Activated CD8-positive, alpha-beta memory T cell treated with anti-CD3 and anti-CD28 coated beads, Interleukin-2, amount 10 ng/mL, durations not matched to agents 7 days and 5 days (primary cell): Measurements from ENCODE around the gene PTGER3. TPM values are rescaled to one million over a fixed set of nuclear protein-coding genes. Genes with fewer than 3 reads are reported as not detected.

ENCODE experiments used
- ATAC-seq: fragments of 150-1000 bp; cut with Tn5 transposase; one replicate; pipeline ENCODE4 v1.10.0; 2021; ENCODE audit warnings: moderate library complexity
- CTCF ChIA-PET: fragments of 350-600 bp; sonication (Branson Sonifier 250); formaldehyde crosslinking; loops from one replicate; lab custom pipeline; 2021; ENCODE audit warnings: antibody characterized with exemption; lab: Charles Lee
- DNase-seq: peaks from one replicate; pipeline ENCODE4 v3.0.0-alpha.2; 2020
- H3K27ac Mint-ChIP-seq: one replicate; pipeline ENCODE4 v1.8.0; 2021; ENCODE audit warnings: mild to moderate bottlenecking, mixed read lengths
- H3K27me3 Mint-ChIP-seq: one replicate; pipeline ENCODE4 v1.8.0; 2021; ENCODE audit warnings: mixed read lengths
- H3K36me3 Mint-ChIP-seq: one replicate; pipeline ENCODE4 v1.8.0; 2021; ENCODE audit warnings: mild to moderate bottlenecking, mixed read lengths
- H3K4me1 Mint-ChIP-seq: one replicate; pipeline ENCODE4 v1.8.0; 2021; ENCODE audit warnings: mixed read lengths
- H3K4me3 Mint-ChIP-seq: one replicate; pipeline ENCODE4 v1.8.0; 2021; ENCODE audit warnings: mild to moderate bottlenecking, moderate library complexity, mixed read lengths
- H3K9me3 Mint-ChIP-seq: one replicate; pipeline ENCODE4 v1.8.0; 2022; ENCODE audit warnings: low read depth, mixed read lengths
- total RNA-seq, 2 experiments: library from RNA; stranded (reverse); gene quantifications; one replicate each; pipeline ENCODE4 v1.2.3, GENCODE V29; 2021

The PTGER3 gene
- total RNA-seq: under 1 TPM; 0.06 to 0.80 TPM

GRCh38 chr1:71047635-71048607 is at the start of gene PTGER3:
Gene PTGER3, minus strand, starts transcription at chr1:71047816. Its CDS starts 239 bp downstream, at chr1:71047577.
- CTCF ChIA-PET: interaction anchor here (1.0 to 1.4 kb wide), 4 partner anchors 15 to 520 kb away, joined by 3 read pairs; partner anchors contain the start of gene ZRANB2
- Mint-ChIP-seq H3K4me3 (peak within 1 kb of the TSS; percentile 71), H3K4me1 (peaks cover 17% of the 10 kb centered on the region), H3K27me3 (peaks cover 59% of the 10 kb centered on the region), H3K36me3 (no peaks in the 10 kb centered on the region), H3K27ac (no peak within 1 kb of the TSS), H3K9me3 (no peaks in the 10 kb centered on the region)
- ATAC-seq (peak; percentile 75), DNase-seq (peak; percentile 68)

DNA sequence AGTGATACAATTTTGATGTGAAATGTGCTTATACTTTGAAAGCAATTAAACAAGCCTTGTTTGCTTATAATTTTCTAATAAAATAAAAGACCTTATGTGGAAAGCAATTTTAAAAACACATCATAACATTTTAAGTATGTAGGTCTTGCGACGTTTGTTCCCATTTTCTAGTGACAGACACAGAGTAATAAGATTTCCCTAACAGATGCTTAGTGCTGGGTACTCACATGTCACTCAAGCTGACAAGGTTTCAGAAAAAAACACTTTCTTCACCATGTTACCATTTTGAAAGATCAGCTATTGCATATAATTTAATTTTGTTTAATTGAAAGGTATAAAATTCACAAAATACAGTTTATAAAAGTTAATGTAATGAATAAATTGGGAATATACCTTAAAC is 47.3 kb upstream of the PTGER3 start:
- ATAC-seq: no peak
- CTCF ChIA-PET: interaction anchor here (1.2 kb wide), 1 partner anchor 12 kb away, joined by 3 read pairs; no protein-coding TSS in a partner anchor

DNA sequence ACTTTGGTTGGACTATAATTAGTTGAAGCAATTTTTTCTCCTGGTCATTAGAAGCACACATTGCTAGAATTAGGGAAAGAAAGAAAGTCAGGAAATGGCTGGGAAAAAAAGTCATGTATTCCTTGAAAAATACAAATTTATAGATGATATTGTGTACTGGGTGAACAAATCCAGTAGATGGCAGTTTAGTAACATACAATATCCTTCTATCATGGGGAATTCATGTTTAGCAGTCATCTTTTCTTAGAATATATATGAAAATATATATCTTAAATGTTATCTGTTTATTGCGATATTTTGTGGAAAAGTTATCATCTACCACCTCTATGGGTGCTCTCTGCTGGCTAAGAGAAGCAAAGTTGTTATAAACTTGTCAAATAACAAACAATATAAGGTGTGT is 46.3 kb upstream of the PTGER3 start:
- H3K4me1 Mint-ChIP-seq: no peaks in the 10 kb centered on the region
- DNase-seq (no peak), ATAC-seq (no peak)
- peaks cover 12% of the 10 kb centered on the region for H3K27me3 Mint-ChIP-seq
- no peak overlapping the region for H3K27ac Mint-ChIP-seq
- CTCF ChIA-PET: no interaction called here
- no peaks in the 10 kb centered on the region for H3K9me3 Mint-ChIP-seq
- no peak overlapping the region for H3K4me3 Mint-ChIP-seq
- no peaks in the 10 kb centered on the region for H3K36me3 Mint-ChIP-seq

More for the DNA sequence above, 47.3 kb upstream of the PTGER3 start:
- Mint-ChIP-seq H3K9me3 (no peaks in the 10 kb centered on the region), H3K4me3 (no peak overlapping the region), H3K36me3 (no peaks in the 10 kb centered on the region), H3K27ac (no peak overlapping the region), H3K4me1 (no peaks in the 10 kb centered on the region), H3K27me3 (peaks cover 12% of the 10 kb centered on the region)
- DNase-seq: no peak

- H3K4me1 Mint-ChIP-seq: no peaks in the 10 kb centered on the region
- no peak overlapping the region for H3K27ac Mint-ChIP-seq
- DNase-seq (no peak), ATAC-seq (no peak)
- no peaks in the 10 kb centered on the region for H3K9me3 Mint-ChIP-seq
- CTCF ChIA-PET: no interaction called here
- no peak overlapping the region for H3K4me3 Mint-ChIP-seq
- no peaks in the 10 kb centered on the region for H3K36me3 Mint-ChIP-seq
- peaks cover 15% of the 10 kb centered on the region for H3K27me3 Mint-ChIP-seq
Measured at GRCh38 chr1:71089536-71090270, 42.1 kb upstream of the PTGER3 start.

GRCh38 chr1:71088645-71089287 is 41.1 kb upstream of the PTGER3 start:
- ATAC-seq: no peak
- CTCF ChIA-PET: no interaction called here
- H3K27ac Mint-ChIP-seq: no peak overlapping the region

DNA sequence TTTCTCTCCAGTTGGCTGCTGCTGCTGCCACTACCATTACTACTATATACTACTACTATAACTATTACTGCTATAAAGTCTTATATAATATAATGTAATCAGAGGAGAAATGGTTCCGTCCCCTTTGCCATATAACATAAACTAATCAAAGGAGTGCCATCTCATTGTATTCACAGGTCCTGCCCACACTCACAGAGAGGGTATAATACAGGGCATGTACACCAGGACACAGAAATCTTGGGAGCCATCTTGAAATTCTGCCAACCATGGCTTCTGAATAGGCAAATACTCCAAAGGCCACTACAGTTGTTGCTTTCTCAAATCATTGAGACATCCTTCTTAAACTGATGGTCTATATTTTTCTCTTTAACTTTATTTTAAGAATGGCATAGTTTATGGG is 40.1 kb upstream of the PTGER3 start:
- CTCF ChIA-PET: no interaction called here
- Mint-ChIP-seq H3K4me3 (no peak overlapping the region), H3K27ac (no peak overlapping the region), H3K4me1 (no peaks in the 10 kb centered on the region), H3K27me3 (peaks cover 19% of the 10 kb centered on the region), H3K9me3 (no peaks in the 10 kb centered on the region), H3K36me3 (no peaks in the 10 kb centered on the region)
- no peak for ATAC-seq
- DNase-seq: no peak

More at GRCh38 chr1:71088645-71089287, 41.1 kb upstream of the PTGER3 start:
- H3K4me1 Mint-ChIP-seq: no peaks in the 10 kb centered on the region
- H3K9me3 Mint-ChIP-seq: no peaks in the 10 kb centered on the region
- no peaks in the 10 kb centered on the region for H3K36me3 Mint-ChIP-seq
- peaks cover 19% of the 10 kb centered on the region for H3K27me3 Mint-ChIP-seq
- H3K4me3 Mint-ChIP-seq: no peak overlapping the region
- no peak for DNase-seq

- Mint-ChIP-seq H3K27me3 (peaks cover 19% of the 10 kb centered on the region), H3K4me3 (no peak overlapping the region)
- CTCF ChIA-PET: no interaction called here
Measured at GRCh38 chr1:71087060-71087459, 39.4 kb upstream of the PTGER3 start.

GRCh38 chr1:71086331-71086730 is 38.7 kb upstream of the PTGER3 start:
- CTCF ChIA-PET: no interaction called here
- Mint-ChIP-seq H3K36me3 (no peaks in the 10 kb centered on the region), H3K27me3 (peaks cover 19% of the 10 kb centered on the region), H3K4me1 (peaks cover 7% of the 10 kb centered on the region), H3K27ac (no peak overlapping the region), H3K9me3 (no peaks in the 10 kb centered on the region), H3K4me3 (no peak overlapping the region)
- ATAC-seq (no peak), DNase-seq (no peak)

More at GRCh38 chr1:71087060-71087459, 39.4 kb upstream of the PTGER3 start:
- DNase-seq (no peak), ATAC-seq (no peak)
- H3K9me3 Mint-ChIP-seq: no peaks in the 10 kb centered on the region
- no peaks in the 10 kb centered on the region for H3K36me3 Mint-ChIP-seq
- H3K4me1 Mint-ChIP-seq: peaks cover under 1% of the 10 kb centered on the region
- no peak overlapping the region for H3K27ac Mint-ChIP-seq

GRCh38 chr1:71083271-71083670 is 35.7 kb upstream of the PTGER3 start:
- H3K4me3 Mint-ChIP-seq: no peak overlapping the region
- peaks cover 5% of the 10 kb centered on the region for H3K36me3 Mint-ChIP-seq
- CTCF ChIA-PET: interaction anchor here (0.8 kb wide), 1 partner anchor 12 kb away, joined by 3 read pairs; no protein-coding TSS in a partner anchor
- peaks cover 18% of the 10 kb centered on the region for H3K4me1 Mint-ChIP-seq
- H3K27ac Mint-ChIP-seq: no peak overlapping the region
- H3K9me3 Mint-ChIP-seq: no peaks in the 10 kb centered on the region
- H3K27me3 Mint-ChIP-seq: peaks cover 10% of the 10 kb centered on the region
- ATAC-seq: no peak
- no peak for DNase-seq

DNA sequence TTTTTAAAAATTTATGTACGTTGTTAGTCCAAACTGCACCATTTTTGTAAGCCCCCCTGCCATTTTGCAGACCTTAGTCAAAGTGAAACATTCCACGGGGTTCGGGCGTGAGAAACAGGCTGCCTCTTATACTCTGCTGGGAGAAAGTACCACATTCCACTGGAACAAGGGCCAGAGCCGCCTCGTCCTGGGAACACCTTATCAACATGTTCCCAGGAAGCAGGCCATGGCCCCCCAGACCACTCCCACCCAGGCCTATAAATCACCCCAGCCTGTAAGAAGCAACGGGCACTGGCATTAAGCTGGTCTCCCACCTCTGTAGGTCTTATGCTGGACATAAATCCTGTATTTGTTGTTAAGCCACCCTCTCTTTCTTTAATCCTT is 34.1 kb upstream of the PTGER3 start:
- no peaks in the 10 kb centered on the region for H3K9me3 Mint-ChIP-seq
- peaks cover 6% of the 10 kb centered on the region for H3K27me3 Mint-ChIP-seq
- ATAC-seq (no peak), DNase-seq (peak; percentile 41)
- peaks cover 14% of the 10 kb centered on the region for H3K36me3 Mint-ChIP-seq
- peak overlapping the region; percentile 97 for H3K4me3 Mint-ChIP-seq
- H3K4me1 Mint-ChIP-seq: peaks cover 22% of the 10 kb centered on the region
- peak overlapping the region; percentile 79 for H3K27ac Mint-ChIP-seq
- CTCF ChIA-PET: interaction anchor here (1.0 to 2.2 kb wide), 8 partner anchors 9 to 877 kb away, joined by 3 to 11 read pairs (median 4); partner anchors contain the start of gene LRRC40

DNA sequence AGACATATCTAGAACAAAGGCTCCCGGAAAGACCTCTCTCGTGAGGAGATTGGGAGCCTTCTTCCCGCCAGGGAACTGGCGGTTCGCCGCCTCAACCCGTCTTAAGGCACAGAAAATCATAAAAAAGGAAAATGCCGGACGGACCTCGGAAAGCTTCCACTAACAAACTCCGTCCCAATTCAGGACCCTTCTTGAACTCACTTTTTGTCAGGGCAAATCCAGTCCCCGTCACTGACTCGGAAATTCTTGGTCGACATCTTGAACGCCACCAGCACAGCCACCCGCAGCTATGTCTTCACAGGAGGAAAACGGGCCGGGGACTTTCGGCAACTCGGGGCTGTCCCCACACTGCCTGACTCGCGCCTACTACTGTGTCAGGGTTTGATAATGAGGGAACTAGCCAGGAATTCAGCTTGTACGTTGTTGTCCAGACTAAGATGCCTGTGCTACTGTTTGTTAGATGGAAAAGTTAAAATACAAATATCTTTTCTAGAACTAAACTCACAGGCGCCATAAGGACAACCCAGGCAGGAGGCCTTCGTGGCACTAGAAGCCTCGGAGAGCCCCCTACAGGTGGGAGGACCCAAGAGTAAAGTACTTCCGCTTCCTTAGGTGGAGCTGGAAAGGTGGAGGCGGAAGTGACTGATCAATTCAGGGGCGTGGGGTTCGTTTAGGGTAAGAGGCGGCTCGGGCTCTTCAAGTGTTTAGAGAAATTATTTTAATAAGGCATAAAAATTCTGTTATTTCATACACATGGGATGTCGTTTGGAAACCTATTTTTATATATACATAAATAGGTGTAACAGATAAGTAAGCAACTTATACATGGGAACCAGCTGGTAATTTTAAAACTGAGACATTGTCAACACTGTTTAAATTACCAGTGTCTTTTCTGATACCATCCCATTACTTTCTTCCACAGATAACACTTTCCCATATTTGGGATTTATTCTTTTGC is 33.4 kb upstream of the PTGER3 start, which contains the start of gene ZRANB2:
Gene ZRANB2, minus strand, starts transcription at position 297 of the 958 bp plus-strand sequence. Its CDS starts 40 bp downstream, at position 257.
- CTCF ChIA-PET: interaction anchor here (0.9 to 2.2 kb wide), 9 partner anchors 10 to 876 kb away, joined by 3 to 11 read pairs (median 4); partner anchors contain the start of genes ANKRD13C and LRRC40
- ATAC-seq (peak; percentile 98), DNase-seq (peak; percentile 95)
- Mint-ChIP-seq H3K4me1 (peaks cover 28% of the 10 kb centered on the region), H3K36me3 (peaks cover 19% of the 10 kb centered on the region), H3K9me3 (no peaks in the 10 kb centered on the region), H3K4me3 (peak within 1 kb of the TSS; percentile 97), H3K27me3 (peaks cover 6% of the 10 kb centered on the region), H3K27ac (peak within 1 kb of the TSS; percentile 99)
